Colonic mucosa (tissue), 4 donors: Measurements from ENCODE around the gene COG5. TPM values are rescaled to one million over a fixed set of nuclear protein-coding genes. Genes with fewer than 3 reads are reported as not detected.

Experiments used
- DNase-seq: peaks from one replicate; pipeline ENCODE4 v3.0.0-alpha.2; 2020
- H3K27ac ChIP-seq: fragments of 200-600 bp; one replicate; pipeline ENCODE4 v1.8.0; 2021
- H3K27me3 ChIP-seq: fragments of 200-600 bp; one replicate; pipeline ENCODE4 v1.8.0; 2021
- H3K36me3 ChIP-seq: fragments of 200-600 bp; one replicate; pipeline ENCODE4 v1.8.0; 2021
- H3K4me1 ChIP-seq: fragments of 200-600 bp; one replicate; pipeline ENCODE4 v1.8.0; 2021; ENCODE audit warnings: mild to moderate bottlenecking
- H3K4me3 ChIP-seq: fragments of 200-600 bp; one replicate; pipeline ENCODE4 v1.8.0; 2021
- H3K9ac ChIP-seq, 2 donors: one replicate each; pipeline ENCODE4 v1.7.0; 2013; ENCODE audit warnings: control low read depth in 2 of 2, low read depth in 2 of 2, low read length in 2 of 2
- H3K9me3 ChIP-seq: fragments of 200-600 bp; one replicate; pipeline ENCODE4 v1.8.0; 2021
- CTCF ChIP-seq: fragments of 200-600 bp; IDR thresholded peaks from one replicate; pipeline ENCODE4 v1.8.0; 2022; ENCODE audit warnings: antibody characterized with exemption, mild to moderate bottlenecking
- intact Hi-C: fragments of 100-400 bp; cut with DNase I; formaldehyde crosslinking; loops from one replicate; pipeline ENCODE4 v1.14.1; 2022
- total RNA-seq, 2 donors: library from RNA; stranded (reverse); fragmentation: NEBNext Ultra II Directional in 1 of 2; extraction: Animal tissue kit (Norgen Biotek cat#: 25700) in 1 of 2; gene quantifications; one replicate each; pipeline ENCODE4 v1.2.1, GENCODE V29; 2021
- donor health status: healthy.
- donor health status: DM: no; HTN: no; CAD: no.
- donor health status: DM: no; HTN: no; CAD: no.

Gene COG5
- total RNA-seq, 2 donors from 2014 or later: 43.1 to 46.8 TPM

- no peaks in the 10 kb centered on the region for H3K9me3 ChIP-seq
- intact Hi-C loops: no loop called here
- no peak for DNase-seq
- no peak overlapping the region for H3K9ac ChIP-seq
- no peaks in the 10 kb centered on the region for H3K36me3 ChIP-seq
- no peak for TF ChIP-seq CTCF
- H3K4me3 ChIP-seq: no peak overlapping the region
- H3K27ac ChIP-seq: no peak overlapping the region
- no peaks in the 10 kb centered on the region for H3K27me3 ChIP-seq
- no peaks in the 10 kb centered on the region for H3K4me1 ChIP-seq
Observed at GRCh38 chr7:107387128-107387527, 176.6 kb downstream of the COG5 start.

GRCh38 chr7:107386548-107387102 lies 177.1 kb downstream of the COG5 start:
- Histone ChIP-seq H3K9ac (no peak overlapping the region), H3K27ac (no peak overlapping the region), H3K4me3 (no peak overlapping the region), H3K36me3 (no peaks in the 10 kb centered on the region), H3K27me3 (no peaks in the 10 kb centered on the region), H3K9me3 (no peaks in the 10 kb centered on the region), H3K4me1 (no peaks in the 10 kb centered on the region)
- no peak for TF ChIP-seq CTCF
- no peak for DNase-seq
- intact Hi-C loops: no loop called here

GRCh38 chr7:107384025-107384424 lies 179.7 kb downstream of the COG5 start:
- H3K9me3 ChIP-seq: no peaks in the 10 kb centered on the region
- no peaks in the 10 kb centered on the region for H3K27me3 ChIP-seq
- DNase-seq: no peak
- H3K36me3 ChIP-seq: no peaks in the 10 kb centered on the region
- no peak overlapping the region for H3K9ac ChIP-seq
- intact Hi-C loops: no loop called here
- no peak overlapping the region for H3K27ac ChIP-seq
- TF ChIP-seq CTCF: no peak
- no peak overlapping the region for H3K4me3 ChIP-seq
- no peaks in the 10 kb centered on the region for H3K4me1 ChIP-seq

- H3K27me3 ChIP-seq: no peaks in the 10 kb centered on the region
- H3K4me1 ChIP-seq: no peaks in the 10 kb centered on the region
- no peak overlapping the region for H3K27ac ChIP-seq
- H3K4me3 ChIP-seq: no peak overlapping the region
- DNase-seq: no peak
- TF ChIP-seq CTCF: no peak
- no peak overlapping the region for H3K9ac ChIP-seq
- no peaks in the 10 kb centered on the region for H3K36me3 ChIP-seq
- intact Hi-C loops: no loop called here
- no peaks in the 10 kb centered on the region for H3K9me3 ChIP-seq
Observed at GRCh38 chr7:107383203-107383602, 180.5 kb downstream of the COG5 start.

GRCh38 chr7:107381453-107381852 lies 182.3 kb downstream of the COG5 start:
- H3K27me3 ChIP-seq: no peaks in the 10 kb centered on the region
- no peak overlapping the region for H3K27ac ChIP-seq
- no peak for TF ChIP-seq CTCF
- DNase-seq: no peak
- H3K4me1 ChIP-seq: no peaks in the 10 kb centered on the region
- no peaks in the 10 kb centered on the region for H3K36me3 ChIP-seq
- intact Hi-C loops: no loop called here
- H3K4me3 ChIP-seq: no peak overlapping the region
- no peaks in the 10 kb centered on the region for H3K9me3 ChIP-seq
- H3K9ac ChIP-seq: no peak overlapping the region
